Hepatocyte (in vitro differentiated cells): ENCODE measurements around the gene RBM4B. TPM values are rescaled to one million over a fixed set of nuclear protein-coding genes. Genes with fewer than 3 reads are reported as not detected.
A peak's percentile ranks its signal among the peaks of the same experiment; 100 is the strongest.
"Not testable (repeated sequence)": the region's sequence is repeated elsewhere in the genome, so short reads cannot be mapped to it uniquely, and the experiment has no call there.

Experiments used
- DNase-seq: peaks from one replicate; pipeline ENCODE4 v3.0.0-alpha.2; 2016; ENCODE audit warnings: low spot score
- H2AFZ ChIP-seq: fragments of 200-600 bp; sonication (generic); 2 replicates; pipeline ENCODE4 v1.6.0; 2016; ENCODE audit warnings: antibody characterized with exemption, mild to moderate bottlenecking
- H3K27ac ChIP-seq: fragments of 200-600 bp; sonication (generic); 2 replicates; pipeline ENCODE4 v1.5.1; 2016; ENCODE audit warnings: mild to moderate bottlenecking
- H3K27me3 ChIP-seq: fragments of 200-600 bp; sonication (generic); 2 replicates; pipeline ENCODE4 v1.6.1; 2016
- H3K36me3 ChIP-seq: fragments of 200-600 bp; sonication (generic); replicated peaks from 2 replicates; pipeline ENCODE4 v1.5.1; 2016; ENCODE audit warnings: low read depth; ENCODE audit not compliant: insufficient read depth
- H3K4me1 ChIP-seq: fragments of 200-600 bp; sonication (generic); 2 replicates; pipeline ENCODE4 v1.5.1; 2016; ENCODE audit warnings: mild to moderate bottlenecking, moderate library complexity; ENCODE audit not compliant: insufficient read depth
- H3K4me2 ChIP-seq: fragments of 200-600 bp; sonication (generic); 2 replicates; pipeline ENCODE4 v1.6.0; 2016
- H3K4me3 ChIP-seq: fragments of 200-600 bp; sonication (generic); 2 replicates; pipeline ENCODE4 v1.5.1; 2016; ENCODE audit warnings: mild to moderate bottlenecking
- H3K79me2 ChIP-seq: fragments of 200-600 bp; sonication (generic); 2 replicates; pipeline ENCODE4 v1.6.0; 2017; ENCODE audit warnings: mild to moderate bottlenecking
- H3K9me2 ChIP-seq: fragments of 200-600 bp; sonication (generic); replicated peaks from 2 replicates; pipeline ENCODE4 v1.6.0; 2017; ENCODE audit warnings: mild to moderate bottlenecking; ENCODE audit not compliant: insufficient read depth
- H3K9me3 ChIP-seq: fragments of 200-600 bp; sonication (generic); 2 replicates; pipeline ENCODE4 v1.5.1; 2016; ENCODE audit warnings: low read depth, mild to moderate bottlenecking
- H4K20me1 ChIP-seq: fragments of 200-600 bp; sonication (generic); 2 replicates; pipeline ENCODE4 v1.6.0; 2016; ENCODE audit warnings: mild to moderate bottlenecking; ENCODE audit not compliant: insufficient read depth, poor library complexity, severe bottlenecking
- CTCF ChIP-seq: fragments of 200-600 bp; sonication (generic); IDR thresholded peaks from 2 replicates; pipeline ENCODE4 v1.5.1; 2016; ENCODE audit warnings: antibody characterized with exemption, mild to moderate bottlenecking; ENCODE audit not compliant: poor library complexity
- EZH2 ChIP-seq: fragments of 200-600 bp; sonication (generic); IDR thresholded peaks from 2 replicates; pipeline ENCODE4 v1.6.1; 2016; ENCODE audit warnings: antibody characterized with exemption, mild to moderate bottlenecking, borderline replicate concordance
- EZH2phosphoT487 ChIP-seq: fragments of 200-600 bp; sonication (generic); IDR thresholded peaks from one replicate; pipeline ENCODE4 v1.6.1; 2018; ENCODE audit warnings: antibody characterized with exemption, mild to moderate bottlenecking, low read depth, moderate library complexity; ENCODE audit not compliant: unreplicated experiment, severe bottlenecking
- WGBS: methylation state at CpG from one replicate; pipeline ENCODE4 v1.1.6; 2016; ENCODE audit warnings: low lambda C conversion rate; ENCODE audit errors: missing lambda C conversion rate; 5-methylcytosine and 5-hydroxymethylcytosine counted together
- polyA plus RNA-seq: library from polyadenylated mRNA; unstranded; fragments of >200 nt; fragmentation: Nextera tagmentation; extraction: Ambion mirVana; gene quantifications from 2 replicates; pipeline ENCODE4 v1.2.1, GENCODE V29; 2016
- total RNA-seq: library from RNA; depleted of rRNA; stranded (reverse); fragments of >200 nt; gene quantifications from 2 replicates; pipeline ENCODE4 v1.2.3, GENCODE V29; 2014

RBM4B gene
- total and polyA plus RNA-seq, 2 experiments from 2014 or later = 25.7 to 33.4 TPM

- no peak overlapping the region for H3K4me3 ChIP-seq
- DNase-seq = no peak
- H4K20me1 ChIP-seq = peaks cover 99% of the 10 kb centered on the region
- H3K27ac ChIP-seq = no peak overlapping the region
- 94% methylated on average over 24 of the region's 24 CpGs for WGBS
- peak overlapping the region; percentile 96 for H3K4me2 ChIP-seq
- H3K36me3 ChIP-seq = peaks cover 3% of the 10 kb centered on the region
- TF ChIP-seq EZH2phosphoT487 (no peak), EZH2 (no peak), CTCF (no peak)
- H3K4me1 ChIP-seq = peaks cover 40% of the 10 kb centered on the region
- no peaks in the 10 kb centered on the region for H3K9me2 ChIP-seq
- no peaks in the 10 kb centered on the region for H3K9me3 ChIP-seq
- no peak overlapping the region for H2AFZ ChIP-seq
- H3K79me2 ChIP-seq = peaks cover 100% of the 10 kb centered on the region
- H3K27me3 ChIP-seq = no peaks in the 10 kb centered on the region
Observed at GRCh38 chr11:66643745-66644437, 33.8 kb downstream of the RBM4B start.

DNA sequence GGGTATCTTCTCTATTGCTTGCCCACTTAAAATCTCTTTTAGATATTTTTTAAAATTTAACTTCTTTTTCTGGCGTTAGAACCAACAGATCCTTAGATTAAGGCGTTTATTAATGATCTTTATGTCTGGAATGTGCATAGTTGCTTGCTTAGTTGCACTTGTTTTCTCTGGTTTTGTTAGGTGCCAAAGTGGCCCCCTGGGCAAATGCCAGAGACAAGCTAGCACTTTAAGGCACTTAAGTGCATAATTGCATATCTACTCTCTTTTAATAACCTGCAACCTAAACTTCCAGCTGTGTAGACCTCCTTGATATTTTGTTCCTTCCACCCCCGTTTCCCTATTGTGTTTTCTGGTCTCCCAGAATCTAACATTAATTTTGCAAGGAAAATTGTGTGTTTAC, 35.9 kb downstream of the RBM4B start:
- Histone ChIP-seq H3K9me3 (no peaks in the 10 kb centered on the region), H4K20me1 (peaks cover 78% of the 10 kb centered on the region), H3K4me3 (peak overlapping the region; percentile 47), H3K4me1 (peaks cover 49% of the 10 kb centered on the region), H2AFZ (no peak overlapping the region), H3K27me3 (no peaks in the 10 kb centered on the region), H3K36me3 (peaks cover 3% of the 10 kb centered on the region), H3K79me2 (peaks cover 91% of the 10 kb centered on the region), H3K27ac (no peak overlapping the region), H3K9me2 (no peaks in the 10 kb centered on the region), H3K4me2 (peak overlapping the region; percentile 96)
- WGBS = 35% methylated on average over 3 of the region's 3 CpGs
- TF ChIP-seq EZH2 = no peak
- TF ChIP-seq CTCF = no peak
- TF ChIP-seq EZH2phosphoT487 = no peak
- DNase-seq = no peak

DNA sequence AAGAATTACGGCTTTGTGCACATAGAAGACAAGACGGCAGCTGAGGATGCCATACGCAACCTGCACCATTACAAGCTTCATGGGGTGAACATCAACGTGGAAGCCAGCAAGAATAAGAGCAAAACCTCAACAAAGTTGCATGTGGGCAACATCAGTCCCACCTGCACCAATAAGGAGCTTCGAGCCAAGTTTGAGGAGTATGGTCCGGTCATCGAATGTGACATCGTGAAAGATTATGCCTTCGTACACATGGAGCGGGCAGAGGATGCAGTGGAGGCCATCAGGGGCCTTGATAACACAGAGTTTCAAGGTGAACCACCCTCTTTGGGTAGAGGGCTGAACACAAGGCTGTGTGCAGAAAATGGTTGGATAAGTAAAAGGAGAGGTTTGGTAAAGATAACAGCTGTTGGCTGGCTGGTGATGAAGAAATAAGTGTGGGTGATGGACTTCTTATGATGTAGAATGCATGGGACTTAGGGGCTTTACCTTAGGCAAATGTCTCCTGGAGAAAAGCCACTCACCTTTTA, 37.8 kb downstream of the RBM4B start:
- not testable (repeated sequence) for H3K36me3 ChIP-seq, H3K27ac ChIP-seq, H2AFZ ChIP-seq, H3K27me3 ChIP-seq, H3K9me2 ChIP-seq, H3K9me3 ChIP-seq, DNase-seq
- 49% methylated on average over 10 of the region's 10 CpGs for WGBS
- Histone ChIP-seq H3K4me2 (peak overlapping the region; percentile 96), H3K4me1 (peaks cover 48% of the 10 kb centered on the region), H4K20me1 (peaks cover 59% of the 10 kb centered on the region), H3K4me3 (peak overlapping the region; percentile 47), H3K79me2 (peaks cover 91% of the 10 kb centered on the region)

GRCh38 chr11:66639066-66639813, 38.4 kb downstream of the RBM4B start:
- H3K27ac ChIP-seq = peak overlapping the region; percentile 90
- peaks cover 3% of the 10 kb centered on the region for H3K36me3 ChIP-seq
- H2AFZ ChIP-seq = no peak overlapping the region
- peak; percentile 60 for DNase-seq
- 6% methylated on average over 27 of the region's 27 CpGs for WGBS
- peak overlapping the region; percentile 96 for H3K4me2 ChIP-seq
- no peaks in the 10 kb centered on the region for H3K9me3 ChIP-seq
- H3K27me3 ChIP-seq = no peaks in the 10 kb centered on the region
- peak overlapping the region; percentile 72 for H3K4me3 ChIP-seq
- peaks cover 42% of the 10 kb centered on the region for H3K4me1 ChIP-seq
- peaks cover 57% of the 10 kb centered on the region for H4K20me1 ChIP-seq
- no peaks in the 10 kb centered on the region for H3K9me2 ChIP-seq
- peaks cover 91% of the 10 kb centered on the region for H3K79me2 ChIP-seq
- no peak for TF ChIP-seq EZH2phosphoT487
- TF ChIP-seq CTCF = peak; percentile 13
